HG03439 (cell line): ENCODE results near the gene ICOS.
"Not testable (repeated sequence)": the region's sequence is repeated elsewhere in the genome, so short reads cannot be mapped to it uniquely, and the experiment has no call there.

Experiments used
- ATAC-seq: cut with Tn5 transposase; IDR thresholded peaks from one replicate; pipeline ENCODE4 v1.9.1; 2021; ENCODE audit warnings: mild to moderate bottlenecking, moderate library complexity; ENCODE audit not compliant: unreplicated experiment

ICOS gene

GRCh38 chr2:203916756-203917155 is 19.8 kb upstream of the ICOS start:
- no peak for ATAC-seq

- ATAC-seq = no peak
These were observed 18.3 kb upstream of the ICOS start for GRCh38 chr2:203918264-203918663.

GRCh38 chr2:203918839-203919238 is 17.7 kb upstream of the ICOS start:
- no peak for ATAC-seq

GRCh38 chr2:203925512-203926158 is 10.9 kb upstream of the ICOS start:
- ATAC-seq = no peak

- no peak for ATAC-seq
These were observed 7.7 kb upstream of the ICOS start for GRCh38 chr2:203928849-203929248.

- not testable (repeated sequence) for ATAC-seq
These were observed 5.3 kb upstream of the ICOS start for GRCh38 chr2:203931262-203931661.

GRCh38 chr2:203934041-203934492 is 2.5 kb upstream of the ICOS start:
- ATAC-seq = no peak

- ATAC-seq = no peak
These were observed 1.7 kb upstream of the ICOS start for GRCh38 chr2:203934711-203935438.

GRCh38 chr2:203935568-203935967 is 995 bp upstream of the ICOS start:
- ATAC-seq = no peak

GRCh38 chr2:203936949-203937348 is 386 bp downstream of the ICOS start:
- ATAC-seq = no peak

GRCh38 chr2:203937788-203938187 is 1.2 kb downstream of the ICOS start:
- no peak for ATAC-seq

GRCh38 chr2:203940039-203940438 is 3.5 kb downstream of the ICOS start:
- ATAC-seq = no peak

GRCh38 chr2:203943493-203944382 is 7.2 kb downstream of the ICOS start:
- not testable (repeated sequence) for ATAC-seq

- ATAC-seq = no peak
These were observed 12.2 kb downstream of the ICOS start for GRCh38 chr2:203948733-203949132.

- no peak for ATAC-seq
These were observed 12.7 kb downstream of the ICOS start for GRCh38 chr2:203949228-203949627.

GRCh38 chr2:203951366-203951902 is 14.9 kb downstream of the ICOS start:
- no peak for ATAC-seq

GRCh38 chr2:203959265-203959664 is 22.7 kb downstream of the ICOS start:
- ATAC-seq = no peak

GRCh38 chr2:203959672-203960071 is 23.1 kb downstream of the ICOS start:
- no peak for ATAC-seq

- ATAC-seq = no peak
These were observed 24.2 kb downstream of the ICOS start for GRCh38 chr2:203960811-203961210.

- ATAC-seq = not testable (repeated sequence)
These were observed 28.6 kb downstream of the ICOS start for GRCh38 chr2:203965190-203965589.

- no peak for ATAC-seq
These were observed 34.7 kb downstream of the ICOS start for GRCh38 chr2:203971251-203971650.
